ENCODE data around the gene HYAL1.

DNA sequence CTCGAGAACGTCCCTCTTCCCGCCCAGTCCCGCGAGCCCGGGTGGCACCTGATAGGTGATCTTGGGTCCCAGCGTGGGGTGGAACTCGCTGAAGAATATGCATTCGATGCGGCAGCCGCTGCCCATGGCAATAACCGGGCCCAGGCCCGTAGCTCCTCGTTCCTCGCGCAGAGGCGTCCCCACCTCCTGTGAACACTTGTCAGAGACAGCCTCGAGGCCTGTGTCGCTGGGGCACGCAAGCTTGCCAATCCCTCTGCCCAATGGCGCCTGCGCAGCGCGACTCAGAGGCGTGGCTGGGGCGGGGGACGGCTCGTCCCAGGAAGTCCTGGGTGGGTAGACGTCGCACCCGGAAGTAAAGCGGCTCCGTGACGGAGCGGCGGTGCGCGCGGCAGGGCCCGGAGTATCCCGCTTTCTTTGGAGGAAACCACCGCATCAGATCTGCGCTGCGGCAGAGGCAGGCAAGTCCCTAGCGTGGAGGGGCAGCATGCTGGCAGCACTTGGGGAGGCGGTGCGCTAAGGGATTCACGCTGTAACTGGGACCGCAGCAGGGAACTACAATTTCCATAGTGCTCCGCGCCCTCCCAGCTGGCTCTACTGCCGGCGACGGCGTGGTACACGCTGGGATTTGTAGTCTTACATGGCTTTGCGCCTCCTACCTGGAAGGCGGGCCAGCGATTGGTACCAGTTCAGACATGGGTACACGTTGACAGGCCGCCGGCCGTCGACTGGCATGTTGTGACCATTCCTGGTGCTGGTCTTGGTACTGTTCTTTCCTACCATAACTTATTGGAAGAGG lies 47.4 kb upstream of the HYAL1 start, which contains the start of the genes CYB561D2 and NPRL2:
- peak in 2 of 5 experiments; percentile 5 to 55 for TF ChIP-seq CTCF (IDR thresholded peaks at IDR 0.05)
- peak; percentile 61 to 83 for TF ChIP-seq POLR2A (IDR thresholded peaks at IDR 0.05)
- peak; percentile 90 to 92 for TF ChIP-seq EP300 (IDR thresholded peaks at IDR 0.05)

Measured in tibial nerve (tissue), 4 donors.